ENCODE results near the gene KIF21A. TPM values are rescaled to one million over a fixed set of nuclear protein-coding genes. Genes with fewer than 3 reads are reported as not detected.
"Not testable (repeated sequence)": the region's sequence is repeated elsewhere in the genome, so short reads cannot be mapped to it uniquely, and the experiment has no call there.

The KIF21A gene
- total RNA-seq (2012; rRNA removed) = 15.0 and 19.2 TPM in 2 replicates

DNA sequence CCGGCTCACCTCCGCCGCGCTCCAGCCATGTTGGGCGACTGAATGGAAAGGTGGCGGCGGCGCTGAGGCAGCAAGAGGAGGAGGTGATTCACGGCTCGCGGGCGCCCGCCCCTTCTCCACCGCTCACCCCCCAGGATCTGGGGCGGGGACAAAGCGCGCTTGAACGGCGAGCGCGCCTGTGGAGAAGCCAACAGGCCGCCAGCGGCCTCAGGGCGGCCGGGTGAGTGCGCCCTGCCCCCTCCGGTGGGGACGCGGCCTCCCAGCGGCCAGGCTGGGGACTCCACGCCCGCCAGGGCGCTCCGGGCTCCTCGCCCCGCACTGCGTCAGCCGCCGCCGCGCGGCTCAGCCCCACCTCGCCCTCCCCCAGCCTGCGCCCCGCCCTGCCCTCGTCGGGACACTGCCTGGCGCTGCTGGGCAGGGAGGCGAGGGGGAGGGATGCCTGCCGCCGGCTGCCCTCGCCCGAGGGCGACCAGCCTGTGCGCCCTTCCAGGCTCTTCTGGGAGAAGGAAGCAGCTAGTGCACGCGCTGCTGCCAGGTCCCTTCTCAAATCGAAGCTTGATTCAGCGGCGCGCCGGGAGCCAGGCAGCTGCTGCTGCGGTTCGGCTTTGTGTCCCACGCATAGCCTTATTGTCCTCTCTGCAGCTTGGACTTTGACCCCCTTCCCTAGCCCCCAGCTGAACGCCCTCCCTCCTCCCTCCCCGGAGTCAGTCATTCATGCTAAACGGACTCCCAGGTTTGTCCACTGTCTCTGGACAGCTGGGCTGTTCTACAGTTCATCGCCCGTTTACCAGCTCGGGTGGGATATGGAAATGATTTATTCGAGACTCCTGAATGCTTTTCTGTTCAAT lies at the start of gene KIF21A:
Gene KIF21A (minus strand): TSS at position 40 of the 848 bp plus-strand sequence. CDS start 150 bp downstream, outside the sequence.
- no peaks in the 10 kb centered on the region for H3K9me3 ChIP-seq (replicated peaks; ENCODE audit: low read length)
- H3K27me3 ChIP-seq (ENCODE audit: control insufficient read depth, insufficient read depth, low read length) = no peaks in the 10 kb centered on the region
- peak within 1 kb of the TSS; percentile 79 for H3K9ac ChIP-seq (ENCODE audit: low read depth, low read length)
- H3K4me1 ChIP-seq (ENCODE audit: control insufficient read depth, insufficient read depth, low read length) = peaks cover 15% of the 10 kb centered on the region
- H3K36me3 ChIP-seq (ENCODE audit: insufficient read depth, low read length) = no peaks in the 10 kb centered on the region
- peak within 1 kb of the TSS; percentile 80 for H3K4me2 ChIP-seq (ENCODE audit: low read length)
- peak within 1 kb of the TSS; percentile 86 for H3K4me3 ChIP-seq (ENCODE audit: low read length)

DNA sequence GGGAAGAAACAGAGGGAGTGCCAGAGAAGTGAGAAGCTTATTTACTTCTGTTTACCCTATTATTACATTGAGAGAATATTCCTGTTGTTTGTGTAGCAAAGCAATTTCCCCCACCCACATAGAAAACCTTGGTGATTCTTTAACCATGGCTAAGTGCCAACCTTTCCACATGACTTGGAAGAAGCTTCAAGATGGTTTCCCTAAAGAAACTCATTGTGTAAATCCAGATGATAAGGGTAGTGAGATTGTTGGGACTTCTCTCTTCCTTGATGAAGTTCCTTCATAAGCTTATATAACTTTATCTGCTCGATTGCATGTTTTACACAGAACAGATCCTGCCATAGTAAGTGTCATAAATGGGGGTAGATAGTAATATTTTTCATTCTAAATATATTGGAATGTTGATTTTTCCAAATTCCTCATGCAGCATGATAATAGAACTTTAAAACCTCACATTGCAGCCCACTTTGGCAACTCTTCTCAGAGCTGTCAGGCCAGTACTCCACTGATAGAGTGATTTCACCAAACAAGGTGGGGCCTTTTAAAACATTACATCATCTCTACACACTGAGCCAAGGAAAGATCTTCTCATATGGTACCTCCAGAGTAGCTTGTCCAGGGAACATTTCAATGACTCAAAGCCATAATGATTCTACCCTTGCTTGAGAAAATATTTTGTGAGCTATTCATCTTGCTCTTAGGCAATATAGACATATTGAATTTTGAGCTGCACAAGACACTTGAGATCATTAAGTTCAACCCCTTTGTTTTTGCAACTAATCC lies 47.8 kb upstream of the KIF21A start:
- Histone ChIP-seq H3K9me3 (replicated peaks; ENCODE audit: low read length) (no peaks in the 10 kb centered on the region), H3K36me3 (ENCODE audit: insufficient read depth, low read length) (no peaks in the 10 kb centered on the region)

DNA sequence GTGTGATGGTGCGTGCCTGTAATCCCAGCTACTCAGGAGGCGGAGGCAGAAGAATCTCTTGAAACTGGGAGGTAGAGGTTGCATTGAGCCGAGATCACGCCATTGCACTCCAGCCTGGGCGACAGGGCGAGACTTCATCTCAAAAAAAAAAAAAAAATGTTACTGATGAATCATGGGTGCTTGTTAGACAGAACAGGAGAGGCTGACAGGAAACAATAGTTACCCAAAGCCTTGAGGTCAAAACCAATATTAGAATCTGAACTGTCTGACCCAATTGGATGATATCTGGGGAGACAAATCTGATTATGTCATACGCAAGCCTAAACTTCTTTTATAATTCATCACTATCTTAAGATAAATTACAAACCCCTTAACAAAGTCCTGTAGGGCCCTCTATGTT lies 40.7 kb upstream of the KIF21A start:
- no peak overlapping the region for H3K9ac ChIP-seq (ENCODE audit: low read depth, low read length)
- H3K4me2 ChIP-seq (ENCODE audit: low read length) = no peak overlapping the region

More for the DNA sequence above, 47.8 kb upstream of the KIF21A start:
- H3K4me1 ChIP-seq (ENCODE audit: control insufficient read depth, insufficient read depth, low read length) = peaks cover 12% of the 10 kb centered on the region
- no peak overlapping the region for H3K4me3 ChIP-seq (ENCODE audit: low read length)
- peak overlapping the region; percentile 45 for H3K4me2 ChIP-seq (ENCODE audit: low read length)
- no peaks in the 10 kb centered on the region for H3K27me3 ChIP-seq (ENCODE audit: control insufficient read depth, insufficient read depth, low read length)
- H3K9ac ChIP-seq (ENCODE audit: low read depth, low read length) = peak overlapping the region; percentile 24

GRCh38 chr12:39483042-39483441 lies 40.1 kb upstream of the KIF21A start:
- no peak overlapping the region for H3K9ac ChIP-seq (ENCODE audit: low read depth, low read length)
- H3K4me1 ChIP-seq (ENCODE audit: control insufficient read depth, insufficient read depth, low read length) = no peaks in the 10 kb centered on the region
- no peak overlapping the region for H3K4me3 ChIP-seq (ENCODE audit: low read length)
- H3K4me2 ChIP-seq (ENCODE audit: low read length) = no peak overlapping the region
- H3K9me3 ChIP-seq (replicated peaks; ENCODE audit: low read length) = no peaks in the 10 kb centered on the region
- no peaks in the 10 kb centered on the region for H3K36me3 ChIP-seq (ENCODE audit: insufficient read depth, low read length)
- H3K27me3 ChIP-seq (ENCODE audit: control insufficient read depth, insufficient read depth, low read length) = no peaks in the 10 kb centered on the region

More for the DNA sequence above, 40.7 kb upstream of the KIF21A start:
- H3K27me3 ChIP-seq (ENCODE audit: control insufficient read depth, insufficient read depth, low read length) = no peaks in the 10 kb centered on the region
- H3K36me3 ChIP-seq (ENCODE audit: insufficient read depth, low read length) = no peaks in the 10 kb centered on the region
- no peaks in the 10 kb centered on the region for H3K4me1 ChIP-seq (ENCODE audit: control insufficient read depth, insufficient read depth, low read length)
- no peaks in the 10 kb centered on the region for H3K9me3 ChIP-seq (replicated peaks; ENCODE audit: low read length)
- H3K4me3 ChIP-seq (ENCODE audit: low read length) = no peak overlapping the region

DNA sequence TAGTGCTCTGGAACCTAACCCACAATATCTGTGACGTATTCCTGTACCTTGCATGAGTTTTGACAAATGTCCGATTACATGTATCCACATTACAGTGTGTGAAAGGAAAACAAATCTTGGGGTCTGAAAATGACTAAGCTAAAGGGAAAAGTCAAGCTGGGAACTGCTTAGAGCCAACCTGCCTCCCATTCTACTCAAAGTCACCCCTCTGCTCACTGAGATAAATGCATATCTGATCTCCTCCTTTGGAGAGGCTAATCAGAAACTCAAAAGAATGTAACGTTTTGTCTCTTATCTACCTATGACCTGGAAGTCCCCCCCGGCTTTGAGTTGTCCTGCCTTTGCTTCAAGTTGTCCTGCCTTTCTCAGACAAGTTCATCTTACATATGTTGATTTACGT lies 34.0 kb upstream of the KIF21A start:
- H3K4me2 ChIP-seq (ENCODE audit: low read length) = no peak overlapping the region
- H3K9ac ChIP-seq (ENCODE audit: low read depth, low read length) = no peak overlapping the region
- H3K4me3 ChIP-seq (ENCODE audit: low read length) = no peak overlapping the region
- no peaks in the 10 kb centered on the region for H3K9me3 ChIP-seq (replicated peaks; ENCODE audit: low read length)
- H3K36me3 ChIP-seq (ENCODE audit: insufficient read depth, low read length) = no peaks in the 10 kb centered on the region
- H3K27me3 ChIP-seq (ENCODE audit: control insufficient read depth, insufficient read depth, low read length) = no peaks in the 10 kb centered on the region
- no peaks in the 10 kb centered on the region for H3K4me1 ChIP-seq (ENCODE audit: control insufficient read depth, insufficient read depth, low read length)

GRCh38 chr12:39476121-39476520 lies 33.2 kb upstream of the KIF21A start:
- Histone ChIP-seq H3K4me3 (ENCODE audit: low read length) (no peak overlapping the region), H3K9me3 (replicated peaks; ENCODE audit: low read length) (no peaks in the 10 kb centered on the region), H3K36me3 (ENCODE audit: insufficient read depth, low read length) (no peaks in the 10 kb centered on the region), H3K27me3 (ENCODE audit: control insufficient read depth, insufficient read depth, low read length) (no peaks in the 10 kb centered on the region), H3K9ac (ENCODE audit: low read depth, low read length) (no peak overlapping the region), H3K4me1 (ENCODE audit: control insufficient read depth, insufficient read depth, low read length) (no peaks in the 10 kb centered on the region), H3K4me2 (ENCODE audit: low read length) (no peak overlapping the region)

- H3K27me3 ChIP-seq (ENCODE audit: control insufficient read depth, insufficient read depth, low read length); H3K9me3 ChIP-seq (replicated peaks; ENCODE audit: low read length); H3K4me2 ChIP-seq (ENCODE audit: low read length): not testable (repeated sequence)
These were observed 32.2 kb upstream of the KIF21A start for GRCh38 chr12:39475136-39475535.

GRCh38 chr12:39467432-39467870 lies 24.5 kb upstream of the KIF21A start:
- no peaks in the 10 kb centered on the region for H3K36me3 ChIP-seq (ENCODE audit: insufficient read depth, low read length)
- no peak overlapping the region for H3K4me2 ChIP-seq (ENCODE audit: low read length)
- H3K4me1 ChIP-seq (ENCODE audit: control insufficient read depth, insufficient read depth, low read length) = no peaks in the 10 kb centered on the region
- H3K9me3 ChIP-seq (replicated peaks; ENCODE audit: low read length) = no peaks in the 10 kb centered on the region
- no peak overlapping the region for H3K9ac ChIP-seq (ENCODE audit: low read depth, low read length)
- no peaks in the 10 kb centered on the region for H3K27me3 ChIP-seq (ENCODE audit: control insufficient read depth, insufficient read depth, low read length)
- no peak overlapping the region for H3K4me3 ChIP-seq (ENCODE audit: low read length)

More at GRCh38 chr12:39475136-39475535, 32.2 kb upstream of the KIF21A start:
- H3K9ac ChIP-seq (ENCODE audit: low read depth, low read length); H3K4me3 ChIP-seq (ENCODE audit: low read length); H3K4me1 ChIP-seq (ENCODE audit: control insufficient read depth, insufficient read depth, low read length); H3K36me3 ChIP-seq (ENCODE audit: insufficient read depth, low read length): not testable (repeated sequence)

DNA sequence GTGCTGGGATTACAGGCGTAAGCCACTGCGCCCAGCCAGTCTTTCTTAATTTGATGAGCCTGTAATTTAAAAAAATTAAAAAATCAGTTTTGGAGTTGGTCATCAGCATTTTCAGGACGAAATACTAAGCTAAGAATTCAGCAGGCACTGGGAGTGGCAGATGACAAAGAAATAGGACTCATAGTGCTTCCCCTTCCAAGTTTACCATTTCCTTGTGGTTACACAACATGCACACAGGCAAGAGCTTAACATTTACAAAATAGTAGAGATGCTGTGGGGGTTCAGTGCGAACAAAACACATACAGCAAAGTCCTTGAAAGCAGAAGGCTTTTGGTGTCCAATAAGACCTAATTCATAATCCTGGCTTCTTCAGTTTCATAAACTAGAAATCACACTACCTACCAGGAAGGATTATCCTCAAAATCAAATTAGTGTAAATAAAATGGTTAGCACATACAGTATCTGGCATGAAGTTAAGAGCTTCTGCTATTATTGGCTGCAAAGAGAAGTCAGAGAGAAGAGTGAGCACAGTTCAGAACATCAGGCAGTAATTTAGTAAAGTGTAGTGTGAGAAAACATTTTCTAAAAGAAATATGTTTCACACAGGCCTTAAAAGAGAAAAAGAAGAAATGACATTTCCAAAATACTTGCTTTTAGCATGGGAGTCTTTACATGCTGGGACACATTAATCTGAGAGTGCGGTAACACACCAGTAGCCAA lies 22.2 kb upstream of the KIF21A start:
- no peaks in the 10 kb centered on the region for H3K36me3 ChIP-seq (ENCODE audit: insufficient read depth, low read length)
- no peaks in the 10 kb centered on the region for H3K4me1 ChIP-seq (ENCODE audit: control insufficient read depth, insufficient read depth, low read length)

DNA sequence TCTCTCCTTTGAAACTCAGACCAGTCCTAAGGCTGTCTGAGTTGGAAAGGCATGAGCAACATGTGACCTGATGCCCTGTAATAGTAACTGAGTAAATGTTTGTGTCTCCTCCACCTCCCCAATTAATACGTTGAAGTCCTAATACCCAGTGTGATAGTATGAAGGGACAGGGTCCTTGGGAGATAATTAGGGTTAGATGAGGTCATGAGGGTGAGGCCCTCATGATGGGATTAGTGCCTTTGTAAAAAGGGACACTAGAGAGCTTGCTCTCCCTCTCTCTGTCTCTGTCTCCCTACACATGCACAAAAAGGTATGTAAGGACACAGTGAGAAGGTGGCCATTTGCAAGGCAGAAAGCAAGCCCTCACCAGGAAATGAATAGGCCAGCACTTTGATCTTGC lies 18.1 kb upstream of the KIF21A start:
- no peaks in the 10 kb centered on the region for H3K27me3 ChIP-seq (ENCODE audit: control insufficient read depth, insufficient read depth, low read length)
- no peak overlapping the region for H3K4me3 ChIP-seq (ENCODE audit: low read length)
- no peaks in the 10 kb centered on the region for H3K9me3 ChIP-seq (replicated peaks; ENCODE audit: low read length)
- H3K9ac ChIP-seq (ENCODE audit: low read depth, low read length) = no peak overlapping the region
- H3K4me1 ChIP-seq (ENCODE audit: control insufficient read depth, insufficient read depth, low read length) = no peaks in the 10 kb centered on the region
- no peaks in the 10 kb centered on the region for H3K36me3 ChIP-seq (ENCODE audit: insufficient read depth, low read length)
- H3K4me2 ChIP-seq (ENCODE audit: low read length) = no peak overlapping the region

More for the DNA sequence above, 22.2 kb upstream of the KIF21A start:
- Histone ChIP-seq H3K9ac (ENCODE audit: low read depth, low read length) (no peak overlapping the region), H3K4me3 (ENCODE audit: low read length) (no peak overlapping the region), H3K4me2 (ENCODE audit: low read length) (no peak overlapping the region), H3K9me3 (replicated peaks; ENCODE audit: low read length) (no peaks in the 10 kb centered on the region), H3K27me3 (ENCODE audit: control insufficient read depth, insufficient read depth, low read length) (no peaks in the 10 kb centered on the region)

DNA sequence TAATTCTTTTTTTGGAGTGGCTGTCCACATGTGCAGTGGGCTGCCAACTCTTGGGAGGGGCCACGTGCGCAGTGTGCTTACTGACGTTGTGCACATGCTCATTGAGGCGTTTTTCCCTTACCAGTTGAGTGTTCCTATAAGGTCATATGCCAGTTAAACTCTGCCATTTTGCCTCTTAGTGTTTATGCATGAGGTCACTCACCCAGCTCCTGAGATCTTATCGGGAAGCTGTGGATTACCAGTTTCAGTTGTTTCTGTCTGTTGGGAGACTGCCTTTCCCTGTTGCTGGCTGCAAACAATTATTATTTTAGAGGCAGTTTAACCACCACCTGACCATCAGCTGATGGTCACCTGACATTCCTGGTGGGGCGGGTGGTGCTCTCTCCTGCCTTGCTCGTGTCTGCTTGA lies 16.1 kb upstream of the KIF21A start:
- H3K4me2 ChIP-seq (ENCODE audit: low read length) = no peak overlapping the region
- no peak overlapping the region for H3K9ac ChIP-seq (ENCODE audit: low read depth, low read length)
- no peaks in the 10 kb centered on the region for H3K36me3 ChIP-seq (ENCODE audit: insufficient read depth, low read length)
- no peaks in the 10 kb centered on the region for H3K9me3 ChIP-seq (replicated peaks; ENCODE audit: low read length)
- H3K4me3 ChIP-seq (ENCODE audit: low read length) = no peak overlapping the region
- H3K4me1 ChIP-seq (ENCODE audit: control insufficient read depth, insufficient read depth, low read length) = no peaks in the 10 kb centered on the region
- H3K27me3 ChIP-seq (ENCODE audit: control insufficient read depth, insufficient read depth, low read length) = no peaks in the 10 kb centered on the region
